ENCODE measurements around the gene CNNM3.

Gene CNNM3

GRCh38 chr2:96881349-96882195, 65.5 kb downstream of the CNNM3 start:
- no peak for DNase-seq

- DNase-seq, result no peak
Observed at GRCh38 chr2:96882230-96882629, 66.2 kb downstream of the CNNM3 start.

GRCh38 chr2:96882906-96883305, 66.8 kb downstream of the CNNM3 start:
- DNase-seq, result no peak

GRCh38 chr2:96883306-96883705, 67.2 kb downstream of the CNNM3 start:
- DNase-seq, result no peak

All from NCI-H2081 treated with DMSO at 0.1 percent for 48 hours (cell line).